PC-3 (cell line): Measurements from ENCODE around the gene UBFD1. TPM values are rescaled to one million over a fixed set of nuclear protein-coding genes. Genes with fewer than 3 reads are reported as not detected.
A peak's percentile ranks its signal among the peaks of the same experiment; 100 is the strongest.

ENCODE experiments used
- ATAC-seq: fragments of 200-7000 bp; cut with Tn5 transposase; 2 replicates; pipeline ENCODE4 v1.9.1; 2020; ENCODE audit warnings: mild to moderate bottlenecking, moderate library complexity
- BruUV-seq: library from RNA; stranded (reverse); fragments of 400-500 nt; replicated peaks from 2 replicates; lab custom pipeline; 2021; lab: Mats Ljungman, UMichigan
- CTCF ChIA-PET: fragments of 300-600 bp; sonication (Branson Sonifier 250); formaldehyde crosslinking; loops from one replicate; lab custom pipeline; 2022; ENCODE audit warnings: antibody characterized with exemption; lab: Charles Lee
- POLR2A ChIA-PET: fragments of 300-600 bp; sonication (Branson Sonifier 250); formaldehyde crosslinking; loops from one replicate; lab custom pipeline; 2022; ENCODE audit warnings: antibody characterized with exemption; ENCODE audit not compliant: unreplicated experiment; lab: Charles Lee
- DNase-seq: peaks from one replicate; pipeline ENCODE4 v3.0.0-alpha.2; 2015
- H2AFZ ChIP-seq: fragments of 300-600 bp; sonication (generic); 2 replicates; pipeline ENCODE4 v1.6.0; 2016; ENCODE audit warnings: antibody characterized with exemption, low read length
- H3F3A ChIP-seq: fragments of 300-600 bp; sonication (generic); one replicate; pipeline ENCODE4 v1.6.0; 2017; ENCODE audit warnings: antibody characterized with exemption, low read length, control low read depth, mild to moderate bottlenecking; ENCODE audit not compliant: unreplicated experiment
- H3K27ac ChIP-seq: fragments of 300-600 bp; sonication (generic); 2 replicates; pipeline ENCODE4 v1.5.1; 2016; ENCODE audit warnings: mild to moderate bottlenecking, low read length
- H3K27me3 ChIP-seq: fragments of 300-600 bp; sonication (generic); 2 replicates; pipeline ENCODE4 v1.6.1; 2016; ENCODE audit warnings: low read length, mixed read lengths
- H3K36me3 ChIP-seq: fragments of 300-600 bp; sonication (generic); 2 replicates; pipeline ENCODE4 v1.6.1; 2016; ENCODE audit warnings: low read depth, mixed run types, low read length, mixed read lengths
- H3K4me1 ChIP-seq: fragments of 300-600 bp; sonication (generic); 2 replicates; pipeline ENCODE4 v1.5.1; 2016; ENCODE audit warnings: low read length; ENCODE audit not compliant: insufficient read depth
- H3K4me2 ChIP-seq: fragments of 300-600 bp; sonication (generic); 2 replicates; pipeline ENCODE4 v1.6.0; 2016; ENCODE audit warnings: low read length
- H3K4me3 ChIP-seq: fragments of 300-600 bp; sonication (generic); 2 replicates; pipeline ENCODE4 v1.5.1; 2016; ENCODE audit warnings: mild to moderate bottlenecking, low read length, mixed read lengths
- H3K79me2 ChIP-seq: fragments of 300-600 bp; sonication (generic); 2 replicates; pipeline ENCODE4 v1.6.1; 2017; ENCODE audit warnings: low read length, mixed read lengths
- H3K9ac ChIP-seq: fragments of 300-600 bp; sonication (generic); 2 replicates; pipeline ENCODE4 v1.6.0; 2016; ENCODE audit warnings: mild to moderate bottlenecking, low read length
- H3K9me2 ChIP-seq: fragments of 300-600 bp; sonication (generic); replicated peaks from 2 replicates; pipeline ENCODE4 v1.6.1; 2016; ENCODE audit warnings: mixed run types, low read length, mixed read lengths
- H3K9me3 ChIP-seq: fragments of 300-600 bp; sonication (generic); 2 replicates; pipeline ENCODE4 v1.6.1; 2016; ENCODE audit warnings: low read length, mixed read lengths
- H4K20me1 ChIP-seq: fragments of 300-600 bp; sonication (generic); 2 replicates; pipeline ENCODE4 v1.6.1; 2016; ENCODE audit warnings: low read length, mixed read lengths
- CTCF ChIP-seq: fragments of 300-600 bp; sonication (generic); conservative IDR thresholded peaks from 2 replicates; pipeline ENCODE4 v1.5.1; 2017; ENCODE audit warnings: antibody characterized with exemption, low read depth, mild to moderate bottlenecking, low read length
- EZH2 ChIP-seq: fragments of 300-600 bp; sonication (generic); IDR thresholded peaks from one replicate; pipeline ENCODE4 v1.6.1; 2017; ENCODE audit warnings: antibody characterized with exemption, mild to moderate bottlenecking, low read length; ENCODE audit not compliant: unreplicated experiment
- EZH2phosphoT487 ChIP-seq: fragments of 300-600 bp; sonication (generic); IDR thresholded peaks from 2 replicates; pipeline ENCODE4 v1.6.1; 2018; ENCODE audit warnings: mild to moderate bottlenecking, antibody characterized with exemption, low read length, borderline replicate concordance
- intact Hi-C: fragments of 100-400 bp; cut with micrococcal nuclease; formaldehyde crosslinking; loops from 2 replicates; pipeline ENCODE4 v1.9.0; 2023
- total RNA-seq: library from RNA; depleted of rRNA; stranded (reverse); fragments of >200 nt; gene quantifications from 2 replicates; pipeline ENCODE4 v1.2.3, GENCODE V29; 2014

Gene UBFD1
- total RNA-seq, 1 experiment from 2014 or later, result 69.7 TPM

GRCh38 chr16:23597003-23597756, 39.7 kb downstream of the UBFD1 start:
- intact Hi-C loops, result no loop called here
- Histone ChIP-seq H3K9me3 (no peaks in the 10 kb centered on the region), H3K9ac (no peak overlapping the region), H3K4me2 (no peak overlapping the region), H3K79me2 (peaks cover 38% of the 10 kb centered on the region), H3F3A (no peaks in the 10 kb centered on the region), H3K27me3 (no peaks in the 10 kb centered on the region), H3K9me2 (no peaks in the 10 kb centered on the region), H3K4me1 (peaks cover 3% of the 10 kb centered on the region; the same call in 1 of the 2 replicates), H4K20me1 (0 out of 2 replicates have a peak, but pooled peaks cover 11% of the 10 kb centered on the region), H3K4me3 (no peak overlapping the region), H2AFZ (no peak overlapping the region), H3K27ac (no peak overlapping the region), H3K36me3 (no peaks in the 10 kb centered on the region; the same call in none of the 2 replicates)
- BruUV-seq, result no TSS peak
- POLR2A ChIA-PET, result no interaction called here
- peak; percentile 20 for DNase-seq
- CTCF ChIA-PET, result no interaction called here
- ATAC-seq, result no peak; the same call in 1 of the 2 replicates
- peak; percentile 35; the same call in 1 of the 2 replicates for TF ChIP-seq CTCF
- TF ChIP-seq EZH2phosphoT487, result no peak

- intact Hi-C loops, result no loop called here
- H2AFZ ChIP-seq, result peak overlapping the region; percentile 5; the same call in 1 of the 2 replicates
- POLR2A ChIA-PET, result no interaction called here
- peak; percentile 20 for DNase-seq
- peak; percentile 54 for ATAC-seq
- H3F3A ChIP-seq, result no peaks in the 10 kb centered on the region
- H3K9ac ChIP-seq, result 0 out of 2 replicates have a peak overlapping the region, but pooled peaks have one; percentile 2
- H3K4me1 ChIP-seq, result peaks cover 14% of the 10 kb centered on the region
- H3K36me3 ChIP-seq, result no peaks in the 10 kb centered on the region; the same call in 1 of the 2 replicates
- no peak overlapping the region for H3K4me3 ChIP-seq
- no peaks in the 10 kb centered on the region for H3K9me3 ChIP-seq
- no peak for TF ChIP-seq EZH2
- H3K79me2 ChIP-seq, result no peaks in the 10 kb centered on the region
- H3K9me2 ChIP-seq, result no peaks in the 10 kb centered on the region
- H3K27ac ChIP-seq, result peak overlapping the region; percentile 74
- H4K20me1 ChIP-seq, result no peaks in the 10 kb centered on the region
- CTCF ChIA-PET, result no interaction called here
- BruUV-seq, result no TSS peak
- no peaks in the 10 kb centered on the region for H3K27me3 ChIP-seq
- H3K4me2 ChIP-seq, result peak overlapping the region; percentile 19; the same call in 1 of the 2 replicates
Measured at GRCh38 chr16:23607726-23608125, 50.2 kb downstream of the UBFD1 start.

GRCh38 chr16:23608194-23608593, 50.7 kb downstream of the UBFD1 start:
- 0 out of 2 replicates have a peak overlapping the region, but pooled peaks have one; percentile 5 for H2AFZ ChIP-seq
- H3K4me3 ChIP-seq, result no peak overlapping the region
- H3K36me3 ChIP-seq, result no peaks in the 10 kb centered on the region; the same call in 1 of the 2 replicates
- H3K9me2 ChIP-seq, result no peaks in the 10 kb centered on the region
- no peak for TF ChIP-seq EZH2phosphoT487
- no peak for TF ChIP-seq CTCF
- no peak for TF ChIP-seq EZH2
- ChIA-PET CTCF (no interaction called here), POLR2A (no interaction called here)
- H4K20me1 ChIP-seq, result no peaks in the 10 kb centered on the region
- peak; percentile 76 for DNase-seq
- no peaks in the 10 kb centered on the region for H3F3A ChIP-seq
- H3K9me3 ChIP-seq, result no peaks in the 10 kb centered on the region
- peak overlapping the region; percentile 19 for H3K4me2 ChIP-seq
- peak overlapping the region; percentile 74 for H3K27ac ChIP-seq
- H3K9ac ChIP-seq, result 0 out of 2 replicates have a peak overlapping the region, but pooled peaks have one; percentile 2
- intact Hi-C loops, result no loop called here
- no peaks in the 10 kb centered on the region for H3K27me3 ChIP-seq
- BruUV-seq, result no TSS peak
- ATAC-seq, result peak; percentile 93
- H3K79me2 ChIP-seq, result no peaks in the 10 kb centered on the region
- H3K4me1 ChIP-seq, result peaks cover 14% of the 10 kb centered on the region
